Melanocyte of skin (primary cell): ENCODE data around the gene GGCX. TPM values are rescaled to one million over a fixed set of nuclear protein-coding genes. Genes with fewer than 3 reads are reported as not detected.

ENCODE experiments used
- small RNA-seq, 2 donors: library from RNA; depleted of rRNA; stranded (forward); fragments of <200 nt; gene quantifications; one replicate each; pipeline ENCODE3, GENCODE V24; 2012
- total RNA-seq, 2 donors: library from RNA; depleted of rRNA; stranded (reverse); fragments of >200 nt; gene quantifications; 2 replicates each; pipeline ENCODE4 v1.2.3, GENCODE V29; 2012

GGCX gene
- total RNA-seq = 10 to 100 TPM; 29.9 to 47.0 TPM

DNA sequence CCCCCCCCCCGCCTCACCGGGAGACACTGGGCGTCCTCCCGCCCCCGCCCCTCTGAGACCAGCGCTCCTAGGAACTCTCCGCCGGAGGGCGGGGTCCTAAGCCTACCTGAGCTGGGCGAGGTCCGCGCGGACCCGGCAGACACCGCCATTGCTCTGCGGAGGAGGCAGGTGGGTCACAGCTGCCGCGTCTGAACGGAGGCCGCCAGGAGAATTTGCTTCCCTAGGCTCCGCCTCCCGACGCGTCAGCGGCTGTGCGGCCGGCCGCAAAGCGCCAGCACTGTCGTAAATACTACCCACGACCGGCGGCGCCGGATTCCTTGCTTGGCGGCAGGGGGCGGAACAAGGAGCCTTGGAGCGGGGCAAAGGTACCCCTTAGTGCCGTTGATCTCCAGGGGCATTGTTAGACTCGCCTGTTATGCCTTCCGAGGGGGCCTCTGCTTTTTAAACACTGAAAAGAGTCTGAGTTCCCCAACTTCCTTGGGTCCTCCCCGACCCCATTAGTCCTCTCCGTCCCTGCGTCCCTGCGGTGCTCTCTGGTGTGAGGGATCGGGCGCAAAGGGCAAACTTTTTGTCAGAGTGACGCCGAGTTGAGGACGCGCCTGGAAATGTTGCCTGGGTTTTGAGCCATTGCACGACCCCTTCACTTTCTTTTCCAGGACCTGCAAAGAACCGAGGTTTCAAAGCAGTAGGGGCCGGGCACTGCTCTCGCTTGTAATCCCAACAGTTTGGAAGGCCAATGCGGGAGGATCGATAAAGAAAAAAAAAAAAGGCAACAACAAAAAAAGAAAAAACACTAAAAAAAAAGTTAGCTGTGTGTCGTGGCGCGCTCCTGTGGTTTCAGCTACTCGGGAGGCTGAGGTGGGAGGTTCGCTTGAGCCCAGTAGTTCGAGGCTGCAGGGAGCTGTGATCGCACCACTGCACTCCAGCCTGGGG, at the start of gene GGCX:
Gene GGCX, minus strand, starts transcription at position 214 of the 933 bp plus-strand sequence. Its CDS starts 65 bp downstream, at position 149.

DNA sequence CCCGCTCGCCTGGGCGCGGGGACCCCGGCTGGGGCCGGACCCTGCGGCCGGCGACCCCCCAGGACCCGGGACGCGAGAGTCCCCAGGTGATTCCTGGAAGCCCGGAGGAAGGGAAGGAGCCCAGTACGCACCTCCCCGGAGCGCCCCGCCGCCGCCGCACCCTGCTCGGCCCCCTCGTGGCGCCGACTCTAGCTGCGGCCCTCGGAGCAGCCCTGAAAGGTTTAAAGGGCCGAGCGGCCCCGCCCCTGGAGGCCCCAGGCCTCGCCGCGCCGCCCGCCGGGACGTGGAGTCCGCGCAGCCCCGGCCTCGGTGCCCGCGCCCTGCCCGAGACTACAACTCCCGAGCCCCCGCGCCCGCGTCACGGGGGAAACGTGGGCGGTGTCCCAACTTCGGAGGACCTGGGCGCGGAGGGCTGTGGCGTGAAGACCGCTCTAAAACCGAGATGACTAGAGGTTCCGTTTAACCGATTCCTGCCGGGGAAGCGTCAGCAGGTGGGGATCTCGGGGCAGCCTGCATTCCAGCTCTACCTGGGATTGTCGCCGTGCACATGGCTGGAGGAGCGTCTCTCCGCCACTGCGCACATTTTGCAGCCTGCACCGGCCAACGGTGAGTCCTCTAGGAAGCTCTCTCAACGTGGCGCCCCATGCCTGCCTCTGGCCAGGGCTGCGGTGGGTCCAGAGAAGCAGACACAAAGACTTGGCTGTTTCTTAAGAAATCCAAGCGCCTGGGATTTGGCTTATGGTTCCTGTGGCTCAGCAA, 41.4 kb upstream of the GGCX start, which contains the start of gene TMEM150A:
Gene TMEM150A, minus strand, starts transcription at position 223 of the 759 bp plus-strand sequence. CDS start 750 bp downstream, outside the sequence.

DNA sequence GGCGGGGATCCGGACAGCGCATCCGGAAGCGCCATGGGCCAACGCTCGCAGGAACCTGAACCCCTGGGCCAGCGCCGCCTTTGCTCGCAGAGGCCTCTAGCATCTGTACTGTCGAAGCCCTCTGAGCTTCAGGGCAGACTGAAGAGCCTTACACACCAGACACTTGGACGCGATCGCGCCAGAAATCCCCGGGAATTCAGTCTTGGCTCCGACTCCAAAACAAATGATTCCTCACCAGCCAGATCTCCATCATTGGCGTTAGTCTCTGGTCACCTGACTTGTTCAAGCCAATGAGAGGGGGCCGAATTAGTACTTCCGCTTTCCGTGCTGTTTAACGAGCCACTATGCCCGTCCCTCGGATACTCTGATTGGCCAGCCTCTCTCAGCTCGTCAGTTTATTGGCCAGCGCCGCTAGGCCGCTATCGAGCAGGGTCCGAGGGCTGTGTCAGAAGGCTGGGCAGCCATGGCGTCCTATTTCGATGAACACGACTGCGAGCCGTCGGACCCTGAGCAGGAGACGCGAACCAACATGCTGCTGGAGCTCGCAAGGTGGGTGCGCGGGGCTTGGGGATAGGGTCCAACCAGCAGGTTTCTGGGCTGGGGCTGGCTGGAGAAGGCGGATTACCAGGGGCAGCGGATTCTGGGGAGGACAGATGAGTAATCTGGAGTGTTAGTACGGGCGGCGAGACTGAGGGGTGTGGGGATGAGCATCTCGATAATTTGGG, 34.2 kb upstream of the GGCX start, which contains the start of gene RNF181:
Gene RNF181, plus strand, starts transcription at position 445 of the 725 bp plus-strand sequence. Its CDS starts 19 bp downstream, at position 464.

DNA sequence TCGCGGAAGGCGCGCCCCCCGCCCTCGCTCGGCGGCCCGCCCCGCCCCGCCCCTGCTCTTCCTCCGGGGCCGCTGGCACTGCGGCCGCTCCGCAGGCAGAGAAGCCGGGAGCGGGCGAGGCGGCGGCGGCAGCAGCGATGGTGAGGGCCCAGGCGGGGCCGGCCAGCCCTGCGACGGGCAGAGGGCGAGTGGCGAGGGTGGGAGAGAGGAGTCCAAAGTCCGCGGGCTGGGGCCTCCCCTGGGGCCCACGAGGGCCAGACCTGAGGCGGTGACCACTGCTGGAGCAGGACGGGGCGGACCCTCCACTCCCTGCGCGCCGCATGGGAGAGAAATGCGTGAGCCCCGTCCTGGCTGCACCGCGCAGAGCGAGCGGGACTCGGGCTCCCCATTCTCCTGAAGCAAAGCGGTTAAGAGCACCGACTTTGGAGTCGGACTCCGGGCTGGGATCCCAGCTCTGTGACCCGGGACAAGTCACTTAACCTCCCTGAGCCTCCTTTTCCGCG, 23.1 kb upstream of the GGCX start, which contains the start of gene VAMP5:
Gene VAMP5, plus strand, starts transcription at position 78 of the 503 bp plus-strand sequence. Its CDS starts 60 bp downstream, at position 138.

DNA sequence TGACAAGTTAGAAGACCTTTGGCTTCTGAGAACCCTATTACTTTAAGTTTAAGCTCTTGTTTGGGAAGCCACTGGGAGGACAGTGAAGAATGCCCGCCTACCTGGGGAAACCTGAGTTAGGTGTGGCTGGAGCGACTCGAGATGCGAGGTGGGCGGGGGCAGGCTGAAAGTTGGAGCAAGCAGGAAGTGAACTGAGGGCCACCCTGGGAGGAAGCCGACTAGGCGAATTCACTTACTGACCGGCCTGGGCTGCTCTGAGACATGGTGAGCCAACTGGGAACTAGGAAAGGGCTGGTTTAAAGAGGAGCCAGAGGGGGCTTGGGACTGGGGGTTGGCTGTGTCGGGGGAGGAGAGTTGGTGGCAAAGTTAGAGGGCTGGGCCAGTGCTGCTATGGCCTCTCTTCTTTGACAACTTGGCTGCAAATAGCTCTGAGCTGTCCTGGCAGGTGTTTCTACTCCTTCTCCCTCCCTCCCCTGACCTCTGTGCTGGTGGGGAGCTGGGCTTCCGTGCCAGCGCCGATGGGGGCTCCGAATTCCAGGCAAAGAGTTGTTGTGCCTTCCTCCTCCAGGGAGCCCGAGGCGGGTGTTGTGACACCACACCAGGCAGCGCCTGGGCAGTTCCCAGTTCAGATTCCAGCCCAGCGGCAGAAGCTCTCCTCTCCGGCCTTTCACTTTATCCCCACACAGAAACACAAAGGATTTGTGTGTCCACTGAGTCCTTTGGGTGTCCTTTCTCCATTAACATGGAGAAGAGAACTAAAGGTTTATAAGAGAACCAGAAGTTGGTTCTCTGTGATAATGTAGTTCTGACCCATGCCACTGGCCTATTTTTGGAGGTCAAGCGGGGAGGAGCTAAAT, 16.3 kb upstream of the GGCX start, which contains the start of gene VAMP8:
Gene VAMP8, plus strand, starts transcription at position 201 of the 857 bp plus-strand sequence. Its CDS starts 61 bp downstream, at position 262.

DNA sequence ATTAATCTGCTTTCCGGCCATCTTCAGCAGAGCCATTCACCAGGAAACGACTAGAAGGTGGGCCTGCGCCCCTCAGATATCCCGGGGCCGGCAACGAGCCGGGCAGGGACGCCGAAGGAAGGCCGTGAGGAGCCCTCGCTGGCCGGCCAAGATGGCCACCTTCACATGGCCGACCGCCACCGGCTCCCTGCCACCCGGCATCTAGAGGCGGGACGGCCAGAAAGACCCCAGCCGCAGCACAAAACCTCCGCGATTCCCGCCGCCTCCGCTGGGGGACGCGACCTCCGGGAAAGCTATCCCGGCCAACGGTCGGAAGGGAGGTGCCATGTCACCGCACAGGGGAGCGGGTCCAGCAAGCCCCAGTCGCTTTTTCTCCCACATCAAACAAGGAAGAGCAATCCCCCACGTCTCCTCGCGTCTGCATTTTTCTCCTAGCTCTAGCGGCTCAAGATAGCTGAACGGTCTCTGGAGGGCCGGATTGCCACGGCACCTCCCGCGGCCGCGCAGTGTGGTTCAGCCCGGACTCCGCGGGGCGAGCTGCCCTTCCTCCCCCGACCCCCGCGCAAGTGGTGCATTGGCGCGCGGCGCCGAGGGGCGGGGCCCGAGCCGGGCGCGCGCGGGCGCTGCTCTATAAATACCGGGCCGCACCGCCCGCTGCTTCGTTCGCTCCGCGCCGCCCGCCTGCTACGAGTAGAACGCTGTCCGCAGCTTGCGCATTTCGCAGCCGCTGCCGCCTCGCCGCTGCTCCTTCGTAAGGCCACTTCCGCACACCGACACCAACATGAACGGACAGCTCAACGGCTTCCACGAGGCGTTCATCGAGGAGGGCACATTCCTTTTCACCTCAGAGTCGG, 22.6 kb downstream of the GGCX start, which contains the start of gene MAT2A:
Gene MAT2A, plus strand, starts transcription at position 662 of the 854 bp plus-strand sequence. Its CDS starts 120 bp downstream, at position 782.

Small RNA genes within 50 kb of the gene (small RNA-seq; reads per million reads assigned to genes)
- gene RN7SL126P = 0 reads per million in 2 donors

Other genes starting within 250 kb of the GGCX start
- 10 to 100 TPM; 69.5 to 84.6 TPM for gene TGOLN2, start 233.5 kb downstream of the GGCX start, total RNA-seq
- gene RETSAT, start 207.0 kb downstream of the GGCX start, total RNA-seq = 100 to 1,000 TPM; 126 to 130 TPM
- 10 to 100 TPM; 21.3 to 22.0 TPM for gene ELMOD3, start 206.7 kb downstream of the GGCX start, total RNA-seq
- gene CAPG, start 151.1 kb downstream of the GGCX start, total RNA-seq = 10 to 100 TPM; 16.2 to 37.0 TPM
- gene SH2D6, start 142.8 kb downstream of the GGCX start, total RNA-seq = 1 to 10 TPM in 1 of 2 donors, under 1 TPM in 1; 0.33 to 1.4 TPM
- 100 to 1,000 TPM in 1 of 2 donors, 10 to 100 TPM in 1; 74.7 to 258 TPM for gene MAT2A, start 22.3 kb downstream of the GGCX start, total RNA-seq
- 10 to 100 TPM; 12.0 to 27.6 TPM for gene VAMP8, start 16.1 kb upstream of the GGCX start, total RNA-seq
- 10 to 100 TPM; 10.7 to 11.0 TPM for gene VAMP5, start 22.9 kb upstream of the GGCX start, total RNA-seq
- 100 to 1,000 TPM; 151 to 162 TPM for gene RNF181, start 34.3 kb upstream of the GGCX start, total RNA-seq
- 1 to 10 TPM; 8.0 to 8.9 TPM for gene TMEM150A, start 41.2 kb upstream of the GGCX start, total RNA-seq
- gene C2orf68, start 50.6 kb upstream of the GGCX start, total RNA-seq = 10 to 100 TPM; 13.3 to 16.9 TPM
- gene USP39, start 54.7 kb upstream of the GGCX start, total RNA-seq = 10 to 100 TPM; 41.0 to 60.9 TPM
- gene SFTPB, start 106.7 kb upstream of the GGCX start, total RNA-seq = not detected
- not detected for gene GNLY, start 132.9 kb upstream of the GGCX start, total RNA-seq
- 1 to 10 TPM; 2.4 to 9.0 TPM for gene ATOH8, start 192.5 kb upstream of the GGCX start, total RNA-seq